HUES6 (cell line): ENCODE data around the gene TSPAN11.

ENCODE experiments used
- H3K27ac ChIP-seq: 2 replicates; pipeline ENCODE4 v1.7.0; 2013; ENCODE audit warnings: low read depth, mild to moderate bottlenecking, low read length, inconsistent platforms
- H3K27me3 ChIP-seq: 2 replicates; pipeline ENCODE4 v1.6.1; 2013; ENCODE audit warnings: low read length; ENCODE audit not compliant: control insufficient read depth, insufficient read depth
- H3K36me3 ChIP-seq: 2 replicates; pipeline ENCODE4 v1.6.1; 2013; ENCODE audit warnings: low read length; ENCODE audit not compliant: control insufficient read depth, insufficient read depth
- H3K4me1 ChIP-seq: 2 replicates; pipeline ENCODE4 v1.6.1; 2013; ENCODE audit warnings: low read length; ENCODE audit not compliant: control insufficient read depth, insufficient read depth
- H3K4me3 ChIP-seq: 2 replicates; pipeline ENCODE4 v1.5.1; 2013; ENCODE audit warnings: low read depth, low read length
- H3K9ac ChIP-seq: one replicate; pipeline ENCODE4 v1.6.1; 2013; ENCODE audit warnings: mild to moderate bottlenecking, low read length
- H3K9me3 ChIP-seq: 2 replicates; pipeline ENCODE4 v1.6.1; 2013; ENCODE audit warnings: low read depth, low read length; ENCODE audit not compliant: control insufficient read depth, insufficient read depth

The TSPAN11 gene

DNA sequence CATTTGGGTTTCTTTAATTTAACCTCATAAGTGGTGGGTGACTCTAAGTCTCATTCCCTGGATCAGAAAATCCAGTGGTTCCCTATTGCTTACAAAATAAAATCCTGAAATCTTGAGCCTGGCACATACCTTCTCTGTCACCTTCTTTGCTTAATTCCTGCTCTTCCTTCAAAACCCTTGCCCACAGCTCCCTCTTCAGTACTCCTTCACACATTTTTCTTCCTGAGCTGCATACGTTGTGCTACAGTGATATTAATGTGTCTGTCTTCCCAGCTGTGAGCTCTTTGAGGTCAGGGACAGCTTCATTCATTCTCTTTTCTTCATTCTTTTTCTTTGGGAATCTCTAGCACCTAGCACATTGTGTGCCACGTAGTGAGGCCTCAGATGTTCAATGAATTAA lies 9.5 kb downstream of the TSPAN11 start:
- H3K27ac ChIP-seq: no peak overlapping the region
- H3K4me3 ChIP-seq: no peak overlapping the region
- H3K36me3 ChIP-seq: no peaks in the 10 kb centered on the region
- peaks cover 5% of the 10 kb centered on the region; the same call in 1 of the 2 replicates for H3K9me3 ChIP-seq
- 0 out of 2 replicates have a peak, but pooled peaks cover 4% of the 10 kb centered on the region for H3K27me3 ChIP-seq
- no peak overlapping the region for H3K9ac ChIP-seq
- H3K4me1 ChIP-seq: no peaks in the 10 kb centered on the region

DNA sequence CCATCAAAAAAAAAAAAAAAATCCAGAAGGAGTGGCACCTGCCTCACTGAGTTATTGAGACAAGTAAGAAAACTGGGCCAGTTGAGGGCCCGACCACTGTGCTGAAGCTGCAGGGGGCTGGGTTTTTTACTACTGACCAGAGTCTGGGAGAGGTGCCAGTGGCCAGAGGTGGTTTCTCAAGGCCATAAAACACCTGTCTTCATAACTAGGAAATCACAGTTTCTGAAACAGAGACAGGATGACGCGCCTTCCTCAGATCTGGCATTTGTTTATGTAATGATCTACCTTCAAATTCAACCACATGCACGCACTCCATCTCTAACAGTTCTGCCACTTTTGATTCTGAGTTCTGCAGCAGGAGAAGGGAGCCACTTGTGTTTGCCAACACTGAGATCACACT lies 12.7 kb downstream of the TSPAN11 start:
- Histone ChIP-seq H3K9me3 (peaks cover 5% of the 10 kb centered on the region; the same call in 1 of the 2 replicates), H3K9ac (no peak overlapping the region), H3K27me3 (0 out of 2 replicates have a peak, but pooled peaks cover 4% of the 10 kb centered on the region), H3K27ac (no peak overlapping the region), H3K4me3 (no peak overlapping the region), H3K36me3 (no peaks in the 10 kb centered on the region), H3K4me1 (no peaks in the 10 kb centered on the region)

DNA sequence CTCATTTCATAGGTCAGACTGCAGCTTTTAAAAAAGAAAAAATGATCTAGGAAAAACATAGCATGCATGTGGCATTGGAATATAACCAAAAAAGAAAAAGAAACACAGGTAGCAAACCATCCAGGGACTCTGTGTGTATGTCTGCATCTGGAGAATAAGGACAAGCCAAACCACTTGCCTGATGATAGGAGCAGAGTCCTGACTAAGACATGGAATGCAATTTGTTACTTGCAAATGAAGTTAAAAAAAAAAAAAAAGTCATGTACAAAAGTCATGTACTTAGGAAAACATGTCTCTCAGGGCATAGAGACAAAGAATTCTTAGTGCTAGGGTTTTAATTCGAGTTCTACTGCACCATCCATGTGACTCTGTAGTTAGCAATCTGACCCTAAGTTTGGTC lies 15.9 kb downstream of the TSPAN11 start:
- Histone ChIP-seq H3K27me3 (0 out of 2 replicates have a peak, but pooled peaks cover 4% of the 10 kb centered on the region), H3K27ac (no peak overlapping the region), H3K36me3 (no peaks in the 10 kb centered on the region), H3K9me3 (peaks cover 5% of the 10 kb centered on the region; the same call in 1 of the 2 replicates), H3K4me1 (no peaks in the 10 kb centered on the region), H3K4me3 (no peak overlapping the region), H3K9ac (no peak overlapping the region)

DNA sequence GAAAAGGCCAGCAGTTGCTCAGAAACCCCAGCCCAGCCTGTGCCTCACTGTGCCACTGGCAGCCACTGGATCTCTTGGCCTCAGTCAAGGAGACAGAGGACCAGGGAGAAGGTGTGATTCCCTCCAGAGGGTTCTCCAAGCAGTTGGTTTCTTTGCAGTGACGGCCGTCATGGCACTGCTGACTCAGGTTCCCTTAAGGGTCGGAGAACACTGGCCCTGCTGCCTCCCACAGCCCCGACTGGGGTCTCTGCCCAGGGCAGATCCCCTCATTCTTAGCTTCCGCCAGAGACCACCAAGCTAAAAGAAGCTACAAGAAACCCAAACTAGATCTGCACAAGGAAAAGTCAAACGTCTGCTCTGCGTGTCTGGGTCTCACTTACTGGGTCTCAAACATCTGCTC lies 16.4 kb downstream of the TSPAN11 start:
- H3K27me3 ChIP-seq: no peaks in the 10 kb centered on the region
- H3K9me3 ChIP-seq: peaks cover 8% of the 10 kb centered on the region; the same call in 1 of the 2 replicates
- no peaks in the 10 kb centered on the region for H3K36me3 ChIP-seq
- H3K4me3 ChIP-seq: no peak overlapping the region
- H3K27ac ChIP-seq: no peak overlapping the region
- H3K9ac ChIP-seq: no peak overlapping the region
- H3K4me1 ChIP-seq: no peaks in the 10 kb centered on the region

DNA sequence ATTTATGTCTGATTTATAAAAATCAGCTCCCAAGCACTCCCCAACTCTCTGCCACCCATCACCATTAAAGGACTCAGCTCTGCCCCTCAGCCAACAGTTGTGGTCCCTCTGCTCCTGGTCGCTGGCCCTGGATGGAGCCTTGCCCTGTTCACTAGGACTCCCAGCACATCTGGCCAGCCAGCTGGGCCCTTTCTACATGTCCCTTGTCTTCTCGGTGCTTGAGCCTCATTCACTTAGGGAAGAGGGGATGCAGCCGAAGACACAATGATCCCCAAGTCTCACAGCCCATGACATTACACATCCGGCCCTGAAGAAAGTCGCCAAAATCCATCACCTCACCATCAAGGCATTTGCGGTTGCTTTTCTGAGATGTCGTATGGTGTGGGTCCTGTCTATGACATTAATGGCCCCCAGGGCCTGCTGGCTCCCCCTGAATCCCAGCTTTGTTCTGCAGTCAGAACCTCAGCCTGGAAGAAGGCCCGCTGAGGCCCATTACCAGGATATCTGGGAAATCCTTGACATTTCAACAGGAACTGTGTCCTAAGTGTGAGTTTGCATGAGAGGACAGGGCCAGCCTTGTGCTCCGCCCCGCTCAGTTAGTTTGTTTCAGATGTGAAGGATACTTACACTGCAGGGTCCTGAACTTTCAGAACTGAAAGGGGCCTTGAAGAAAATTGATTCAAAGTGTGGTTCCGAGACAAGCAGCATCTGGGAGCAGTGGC lies 19.1 kb downstream of the TSPAN11 start:
- H3K27ac ChIP-seq: no peak overlapping the region
- H3K9me3 ChIP-seq: peaks cover 8% of the 10 kb centered on the region
- no peaks in the 10 kb centered on the region for H3K4me1 ChIP-seq
- no peak overlapping the region for H3K4me3 ChIP-seq
- no peaks in the 10 kb centered on the region for H3K27me3 ChIP-seq
- H3K36me3 ChIP-seq: no peaks in the 10 kb centered on the region
- H3K9ac ChIP-seq: no peak overlapping the region

DNA sequence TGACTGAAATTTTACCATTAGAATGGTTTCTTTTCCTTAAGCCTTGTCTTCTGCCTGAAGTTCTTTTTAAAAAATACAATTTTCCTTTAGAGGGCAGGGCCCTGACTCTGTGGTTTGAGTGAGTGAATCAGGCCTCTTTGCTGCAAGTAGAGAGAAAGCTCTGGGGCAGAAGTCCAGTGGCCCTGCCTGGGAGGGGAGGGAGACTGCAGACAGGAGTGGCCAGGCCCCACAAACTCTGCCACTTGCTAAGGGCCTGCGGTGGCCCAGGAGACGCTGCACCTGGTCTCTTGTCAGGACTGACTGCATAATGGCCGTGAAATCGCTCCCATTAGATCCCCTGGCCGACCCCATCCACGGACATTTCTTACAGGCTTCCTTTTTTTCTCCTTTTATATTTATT lies 25.5 kb downstream of the TSPAN11 start:
- Histone ChIP-seq H3K36me3 (no peaks in the 10 kb centered on the region), H3K9me3 (peaks cover 7% of the 10 kb centered on the region), H3K4me3 (no peak overlapping the region), H3K27ac (no peak overlapping the region), H3K27me3 (no peaks in the 10 kb centered on the region), H3K9ac (no peak overlapping the region), H3K4me1 (no peaks in the 10 kb centered on the region)

DNA sequence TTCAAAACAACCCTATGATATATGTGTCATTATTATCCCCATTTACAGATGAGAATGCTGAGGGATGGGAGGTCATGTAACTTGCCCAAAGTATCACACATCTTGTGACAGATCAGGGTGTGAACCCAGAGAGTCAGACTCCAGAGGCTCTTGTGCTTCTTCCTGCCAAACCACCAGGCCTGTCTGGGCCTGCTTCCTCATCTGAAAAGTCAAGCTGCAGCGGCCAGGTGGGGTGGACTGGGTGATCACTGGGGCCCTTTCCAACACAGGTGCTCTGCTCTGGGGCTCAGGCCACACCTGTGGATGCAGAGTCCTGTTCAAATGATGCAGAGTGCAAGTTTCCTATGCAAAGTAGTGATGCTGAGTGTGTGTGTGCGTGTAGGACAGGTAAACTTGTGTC lies 26.7 kb downstream of the TSPAN11 start:
- H3K36me3 ChIP-seq: no peaks in the 10 kb centered on the region
- no peak overlapping the region for H3K9ac ChIP-seq
- H3K4me1 ChIP-seq: no peaks in the 10 kb centered on the region
- no peaks in the 10 kb centered on the region for H3K27me3 ChIP-seq
- H3K9me3 ChIP-seq: no peaks in the 10 kb centered on the region; the same call in 1 of the 2 replicates
- H3K27ac ChIP-seq: no peak overlapping the region
- no peak overlapping the region for H3K4me3 ChIP-seq

DNA sequence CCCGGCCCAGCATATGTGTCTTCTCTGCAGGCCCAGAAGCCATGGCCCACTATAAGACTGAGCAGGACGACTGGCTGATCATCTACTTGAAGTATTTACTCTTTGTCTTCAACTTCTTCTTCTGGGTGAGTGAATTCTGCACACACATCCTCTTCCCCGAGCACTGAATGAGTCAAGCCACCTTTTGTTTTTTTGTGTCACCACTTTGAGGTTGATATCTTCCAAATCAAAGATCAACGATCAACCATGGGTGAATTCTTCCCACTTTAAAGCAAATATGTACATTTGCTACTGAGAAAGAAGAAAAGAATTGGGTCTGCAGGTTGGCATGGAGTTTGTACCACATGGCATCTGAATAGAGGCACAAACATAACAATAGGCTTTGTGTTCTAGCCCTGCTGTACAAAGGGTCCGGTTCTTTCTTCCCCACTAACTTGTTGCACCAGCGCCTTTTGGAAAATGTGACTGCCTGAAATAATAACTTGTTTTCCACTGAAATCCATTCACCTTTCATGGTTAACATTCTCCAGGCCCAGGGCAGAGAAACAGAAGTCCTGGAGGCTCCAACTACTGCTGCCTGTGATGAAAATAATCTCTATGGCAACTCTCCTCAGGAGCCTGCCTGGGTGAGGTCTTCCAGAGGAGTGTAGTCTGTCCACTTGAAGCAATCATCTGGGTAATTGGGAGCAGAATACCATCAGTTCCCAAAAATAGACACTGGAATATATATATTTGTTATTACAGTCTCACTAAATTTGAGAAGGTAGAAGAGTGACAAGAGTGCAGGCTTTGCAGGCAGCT lies 27.6 kb downstream of the TSPAN11 start:
- Histone ChIP-seq H3K27me3 (no peaks in the 10 kb centered on the region), H3K4me1 (no peaks in the 10 kb centered on the region), H3K27ac (no peak overlapping the region), H3K9ac (no peak overlapping the region), H3K4me3 (no peak overlapping the region), H3K36me3 (no peaks in the 10 kb centered on the region), H3K9me3 (no peaks in the 10 kb centered on the region; the same call in 1 of the 2 replicates)

DNA sequence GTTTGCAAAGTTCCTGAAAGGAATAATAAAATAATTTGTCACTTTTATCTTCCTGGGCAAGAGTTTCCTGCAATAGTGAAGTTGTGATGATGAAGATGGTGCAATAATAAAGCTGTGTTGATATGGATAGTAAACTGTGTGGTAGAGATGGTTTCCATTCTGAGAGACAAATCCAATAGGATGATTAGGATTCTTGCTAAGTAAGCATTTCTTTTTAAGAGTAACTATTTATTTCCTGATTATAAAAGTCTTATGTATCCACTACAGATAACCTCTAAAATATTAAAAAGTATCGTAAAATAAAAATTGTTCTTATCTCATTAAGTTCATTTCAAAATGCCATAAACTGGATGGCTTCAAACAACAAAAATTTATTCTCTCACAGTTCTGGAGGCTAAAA lies 28.7 kb downstream of the TSPAN11 start:
- no peak overlapping the region for H3K27ac ChIP-seq
- no peaks in the 10 kb centered on the region for H3K27me3 ChIP-seq
- no peak overlapping the region for H3K4me3 ChIP-seq
- H3K9ac ChIP-seq: no peak overlapping the region
- no peaks in the 10 kb centered on the region for H3K9me3 ChIP-seq
- no peaks in the 10 kb centered on the region for H3K4me1 ChIP-seq
- no peaks in the 10 kb centered on the region for H3K36me3 ChIP-seq

DNA sequence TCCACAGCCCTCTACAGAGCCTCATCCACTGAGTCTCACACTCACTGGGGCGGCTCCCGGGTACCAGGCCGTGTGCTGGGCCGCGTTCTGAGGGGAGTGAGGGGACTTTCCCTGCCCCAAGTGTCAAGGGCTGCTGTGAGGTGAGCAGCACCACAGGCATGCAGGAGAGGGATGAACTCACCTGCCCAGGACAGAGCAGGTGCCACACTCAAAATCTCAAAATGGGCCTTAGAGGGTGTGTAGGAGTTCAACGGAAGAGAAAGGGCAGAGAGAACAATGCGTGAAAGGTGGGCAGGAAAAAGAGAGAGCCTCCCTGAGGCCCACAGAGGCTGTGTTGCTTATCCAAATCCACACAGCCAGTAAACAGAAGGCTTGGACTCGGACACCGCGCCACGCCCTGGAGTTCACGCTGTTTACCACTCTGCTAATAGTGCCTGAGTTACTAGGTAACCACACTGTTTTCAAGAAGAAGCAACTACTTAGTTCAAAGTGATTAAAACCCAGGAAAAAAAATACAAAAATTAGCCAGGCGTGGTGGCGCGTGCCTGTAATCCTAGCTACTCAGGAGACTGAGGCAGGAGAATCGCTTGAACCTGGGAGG lies 32.7 kb downstream of the TSPAN11 start:
- no peaks in the 10 kb centered on the region for H3K9me3 ChIP-seq
- H3K27ac ChIP-seq: no peak overlapping the region
- no peaks in the 10 kb centered on the region for H3K4me1 ChIP-seq
- no peaks in the 10 kb centered on the region for H3K27me3 ChIP-seq
- no peak overlapping the region for H3K9ac ChIP-seq
- no peak overlapping the region for H3K4me3 ChIP-seq
- no peaks in the 10 kb centered on the region for H3K36me3 ChIP-seq

DNA sequence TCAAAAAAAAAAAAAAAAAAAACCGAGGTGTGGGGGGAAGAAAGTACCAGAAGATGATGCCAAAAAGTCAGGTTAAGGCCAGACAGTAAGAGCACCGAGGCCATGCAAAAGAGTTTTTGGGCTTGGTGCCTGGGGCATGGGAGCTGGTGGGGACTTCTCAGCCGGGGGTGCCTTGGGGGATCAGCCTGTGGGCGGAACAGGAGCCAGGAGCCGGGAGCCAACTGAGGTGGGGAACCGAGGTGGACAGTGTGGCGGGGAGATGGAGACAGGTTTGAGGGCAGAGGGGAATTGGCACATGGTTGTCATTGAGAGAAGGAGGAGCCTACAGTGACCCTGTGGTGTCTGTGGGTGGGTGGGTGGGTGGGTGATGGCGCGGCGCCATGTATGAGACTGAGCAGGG lies 33.2 kb downstream of the TSPAN11 start:
- H3K9me3 ChIP-seq: no peaks in the 10 kb centered on the region
- no peaks in the 10 kb centered on the region for H3K27me3 ChIP-seq
- no peak overlapping the region for H3K4me3 ChIP-seq
- H3K4me1 ChIP-seq: no peaks in the 10 kb centered on the region
- H3K9ac ChIP-seq: no peak overlapping the region
- H3K36me3 ChIP-seq: no peaks in the 10 kb centered on the region
- H3K27ac ChIP-seq: no peak overlapping the region
